HL-60/S4 treated with phorbol 12-myristate 13-acetate at 8.2 ng/mL for 4 days and 3 days (cell line): ENCODE measurements around the gene KCMF1.

Experiments used
- in situ Hi-C: fragments of 300-500 bp; cut with MboI; formaldehyde crosslinking; loops from 2 replicates; pipeline ENCODE4 v1.15.0; 2022; ENCODE audit warnings: low sequenced_read_pairs

Gene KCMF1

GRCh38 chr2:84953535-84953934 is 17.4 kb upstream of the KCMF1 start:
- in situ Hi-C loops: no loop called here

- in situ Hi-C loops: no loop called here
Measured at GRCh38 chr2:84954329-84954728, 16.6 kb upstream of the KCMF1 start.

DNA sequence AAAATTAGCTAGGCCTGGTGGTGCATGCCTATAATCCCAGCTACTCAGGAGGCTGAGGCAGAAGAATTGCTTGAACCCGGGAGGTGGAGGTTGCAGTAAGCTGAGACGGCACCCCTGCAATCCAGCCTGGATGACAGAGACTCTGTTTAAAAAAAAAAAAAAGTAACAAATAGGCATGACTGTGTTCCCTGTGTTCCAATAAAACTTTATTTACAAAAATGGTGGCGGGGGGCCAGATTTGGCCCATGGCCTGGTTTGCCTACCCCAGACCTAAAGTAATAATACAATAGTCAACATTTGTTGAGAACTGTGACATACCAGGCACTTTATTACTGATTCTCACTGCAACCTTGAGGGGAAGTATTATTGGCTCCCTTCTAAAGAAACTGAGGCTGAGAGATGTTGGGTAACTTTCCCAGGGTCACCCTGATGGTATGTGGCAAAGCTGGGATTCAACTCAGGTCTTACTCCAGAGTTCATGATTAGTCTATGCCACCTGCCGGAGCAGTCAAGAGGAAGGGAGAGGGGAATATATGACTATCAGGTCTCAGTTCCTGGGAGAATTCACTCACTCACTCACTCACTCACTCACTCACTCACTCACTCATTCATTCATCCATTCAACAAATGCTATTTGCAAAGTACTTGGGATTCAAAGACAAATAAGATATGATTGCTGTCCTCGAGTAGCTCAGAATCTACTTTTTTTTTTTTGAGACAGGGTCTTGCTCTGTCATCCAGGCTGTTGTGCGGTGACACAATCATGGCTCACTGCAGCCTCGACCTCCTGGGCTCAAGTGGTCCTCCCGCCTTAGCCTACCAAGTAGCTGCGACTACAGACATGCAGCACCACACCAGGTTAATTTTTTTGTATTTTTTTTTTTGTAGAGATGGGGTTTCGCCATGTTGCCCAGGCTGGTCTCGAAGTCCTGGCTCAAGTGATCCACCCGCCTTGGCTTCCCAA is 14.3 kb upstream of the KCMF1 start:
- in situ Hi-C loops: no loop called here

- in situ Hi-C loops: no loop called here
Measured at GRCh38 chr2:84957771-84958134, 13.2 kb upstream of the KCMF1 start.

DNA sequence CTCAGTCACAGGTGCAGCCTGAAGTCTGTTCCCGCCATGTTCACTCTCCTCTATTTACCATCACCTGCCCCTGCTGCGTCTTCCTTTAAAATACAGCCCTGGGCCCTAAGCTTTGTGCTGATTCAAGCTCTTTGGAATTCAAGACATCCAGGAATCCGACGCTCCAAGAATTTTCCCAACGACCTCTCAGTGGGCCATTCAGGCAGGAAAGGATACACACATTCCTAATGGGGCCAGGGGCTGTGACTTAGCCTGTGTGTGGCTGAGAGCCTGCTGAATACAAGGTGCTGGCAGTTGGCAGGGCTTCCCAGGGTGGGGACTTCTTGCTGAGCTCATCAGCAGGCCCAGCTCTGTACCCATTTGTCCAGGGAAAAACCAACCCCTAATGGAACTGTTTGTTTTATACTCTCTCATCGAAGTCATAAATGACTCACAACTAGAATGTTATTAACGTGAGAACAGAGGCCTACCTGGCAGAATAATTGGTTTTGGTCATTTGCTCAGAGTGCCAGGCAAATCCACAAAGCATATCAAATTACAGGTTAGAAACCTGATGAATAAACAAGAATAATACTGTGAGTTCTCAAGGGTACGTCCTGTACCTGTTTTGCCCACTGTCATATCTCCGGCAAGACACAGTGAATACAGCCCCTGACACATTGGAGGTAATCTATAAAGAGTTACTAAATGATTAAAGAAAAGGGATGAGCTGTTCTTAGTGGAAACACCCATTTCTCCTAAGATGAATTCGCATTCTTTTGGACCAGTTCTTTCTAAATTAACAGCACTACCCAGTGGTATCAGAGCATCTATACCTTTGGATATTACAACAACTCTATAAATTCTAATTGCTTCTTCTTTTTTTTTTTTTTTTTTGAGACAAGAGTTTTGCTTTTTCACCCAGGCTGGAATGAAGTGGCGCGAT is 12.6 kb upstream of the KCMF1 start:
- in situ Hi-C loops: no loop called here

DNA sequence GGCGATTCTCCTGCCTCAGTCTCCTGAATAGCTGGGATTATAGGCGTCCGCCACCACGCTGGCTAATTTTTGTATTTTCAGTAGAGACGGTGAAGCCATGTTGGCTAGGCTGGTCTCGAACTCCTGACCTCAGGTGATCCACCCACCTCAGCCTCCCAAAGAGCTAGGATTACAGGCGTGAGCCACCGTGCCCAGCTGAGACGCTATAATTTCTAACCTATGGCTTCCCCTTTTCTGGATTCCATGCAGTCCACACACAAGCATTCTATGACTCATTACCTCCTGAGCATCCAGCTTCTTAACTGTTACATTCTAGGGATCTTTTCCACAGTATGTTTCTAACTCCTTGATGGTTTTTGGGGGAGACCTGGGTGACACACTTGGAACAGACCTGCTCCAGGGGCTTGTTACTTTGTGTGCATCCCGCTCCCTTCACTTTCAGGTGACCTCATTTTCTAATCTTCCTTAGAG is 11.8 kb upstream of the KCMF1 start:
- in situ Hi-C loops: no loop called here

DNA sequence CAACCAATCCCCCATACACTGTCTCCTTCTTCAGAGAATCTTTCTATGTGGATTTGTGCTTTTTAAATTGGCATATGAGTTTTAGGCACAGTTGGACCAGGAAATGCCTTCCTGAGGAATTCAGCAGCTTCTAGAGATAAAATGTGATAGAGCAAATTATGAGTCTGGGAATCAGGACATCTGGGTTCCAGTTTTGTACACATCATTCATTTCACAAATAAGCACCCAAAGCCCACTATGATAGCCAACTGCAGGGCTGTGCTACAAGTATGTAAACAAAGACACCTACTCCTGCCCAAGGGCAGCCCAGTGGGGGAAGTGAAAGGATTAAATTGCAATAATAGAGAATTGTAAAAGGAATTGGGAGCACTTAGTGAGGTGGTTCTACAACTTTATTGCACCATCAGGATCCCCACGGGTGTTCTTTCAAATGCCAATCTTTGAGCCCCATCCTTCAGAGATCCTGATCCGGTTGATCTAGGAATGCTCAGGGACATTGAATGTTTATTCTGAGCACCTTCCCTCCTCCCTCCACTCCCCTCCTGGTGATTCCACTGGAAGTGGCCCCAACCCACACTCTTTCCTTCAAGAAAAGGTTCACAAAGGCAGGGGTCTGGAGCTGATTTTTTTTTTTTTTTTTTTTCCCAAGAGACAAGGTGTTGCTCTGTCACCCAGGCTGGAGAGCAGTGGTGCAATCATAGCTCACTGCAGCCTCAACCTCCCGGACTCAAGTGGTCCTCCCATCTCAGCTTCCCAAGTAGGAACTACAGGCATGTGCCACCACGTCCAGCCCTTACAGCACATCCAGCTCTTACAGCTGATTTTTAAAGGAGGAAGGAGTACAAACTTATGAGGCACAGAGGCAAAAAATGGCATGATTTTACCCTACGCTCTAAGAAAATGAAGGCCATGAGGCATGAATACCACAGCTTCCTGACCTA is 11.1 kb upstream of the KCMF1 start:
- in situ Hi-C loops: no loop called here

DNA sequence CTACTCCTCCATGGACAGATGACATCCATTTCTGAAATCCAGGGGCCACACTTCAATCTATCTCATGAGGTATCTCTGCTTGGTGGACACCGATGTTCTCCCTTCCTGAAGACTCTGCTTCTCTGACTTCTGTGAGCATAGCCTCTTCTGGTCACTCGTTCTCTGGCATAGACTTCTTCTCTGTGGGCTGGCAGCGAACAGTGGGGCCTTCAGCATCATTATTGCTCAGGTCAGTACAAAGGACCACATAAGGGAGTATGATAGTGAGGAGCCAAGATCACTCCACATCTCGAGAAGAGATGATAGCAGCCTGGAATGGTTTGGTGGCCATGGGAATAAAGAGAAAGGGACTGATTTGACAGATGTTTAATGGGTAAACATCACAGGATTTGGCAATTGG is 8.0 kb upstream of the KCMF1 start:
- in situ Hi-C loops: no loop called here

DNA sequence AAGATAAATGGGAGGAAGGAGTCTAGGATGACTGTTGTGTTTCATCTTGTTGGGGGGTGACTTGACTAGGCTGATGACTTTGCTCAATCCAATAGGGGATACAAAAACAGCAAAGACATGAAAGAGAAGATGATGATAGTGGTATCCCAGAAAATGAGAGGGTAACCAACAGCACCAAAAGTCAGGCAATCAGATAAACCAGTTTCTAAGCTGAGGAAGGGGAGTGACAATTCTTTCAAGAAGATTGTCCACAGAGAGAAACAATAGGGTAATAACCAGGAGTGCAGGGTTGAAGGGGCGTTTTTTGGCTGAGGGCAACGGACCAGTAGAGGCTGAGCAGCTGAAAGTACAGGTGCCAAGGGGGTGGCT is 7.7 kb upstream of the KCMF1 start:
- in situ Hi-C loops: no loop called here

- in situ Hi-C loops: no loop called here
Measured at GRCh38 chr2:84963692-84964405, 7.1 kb upstream of the KCMF1 start.

DNA sequence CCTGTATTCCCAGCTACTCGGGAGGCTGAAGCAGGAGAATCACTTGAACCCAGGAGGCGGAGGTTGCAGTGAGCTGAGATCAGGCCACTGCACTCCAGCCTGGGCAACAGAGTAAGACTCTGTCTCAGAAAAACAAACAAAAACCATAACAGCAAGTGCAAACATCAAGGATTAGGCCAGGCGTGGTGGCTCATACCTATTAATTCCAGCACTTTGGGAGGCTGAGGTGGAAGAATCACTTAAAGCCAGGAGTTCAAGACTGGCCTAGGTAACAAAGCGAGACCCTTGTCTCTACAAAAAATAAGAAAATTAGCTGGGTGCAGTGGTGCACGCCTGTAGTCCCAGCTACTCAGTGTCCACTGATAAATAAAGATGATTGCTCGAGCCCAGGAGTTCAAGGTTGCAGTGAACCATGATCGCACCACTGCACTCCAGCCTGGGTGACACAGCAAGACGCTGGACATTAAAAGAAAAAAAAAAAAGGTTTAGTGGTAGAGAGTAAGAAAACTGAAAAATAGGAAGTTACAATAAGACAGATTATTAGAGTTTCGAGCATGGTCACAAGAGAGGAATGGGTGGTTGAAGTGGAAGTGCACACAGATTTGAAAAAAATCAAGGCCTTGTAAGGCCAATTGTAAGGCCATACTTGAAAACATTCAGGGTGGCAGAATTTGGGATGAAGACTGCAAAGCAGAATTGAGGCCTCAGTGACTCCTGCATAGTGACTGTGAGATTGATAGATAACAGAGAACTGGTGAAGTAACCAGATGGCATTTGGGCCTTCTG is 6.4 kb upstream of the KCMF1 start:
- in situ Hi-C loops: no loop called here

GRCh38 chr2:84965192-84965516 is 5.8 kb upstream of the KCMF1 start:
- in situ Hi-C loops: no loop called here

DNA sequence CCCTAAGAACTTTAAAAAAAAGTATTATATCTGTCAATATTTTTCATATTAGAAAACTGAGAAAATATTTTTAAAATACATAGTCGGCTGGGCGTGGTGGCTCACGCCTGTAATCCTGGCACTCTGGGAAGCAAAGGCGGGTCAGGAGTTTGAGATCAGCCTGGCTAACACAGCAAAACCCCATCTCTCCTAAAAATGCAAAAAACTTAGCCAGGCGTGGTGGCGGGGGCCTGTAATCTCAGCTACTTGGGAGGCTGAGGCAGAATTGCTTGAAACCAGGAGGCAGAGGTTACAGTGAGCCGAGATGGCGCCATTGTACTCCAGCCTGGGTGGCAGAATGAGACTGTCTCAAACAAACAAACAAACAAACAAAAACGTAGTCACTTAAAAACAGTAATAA is 5.1 kb upstream of the KCMF1 start:
- in situ Hi-C loops: no loop called here

- in situ Hi-C loops: no loop called here
Measured at GRCh38 chr2:84966731-84967130, 4.2 kb upstream of the KCMF1 start.

- in situ Hi-C loops: no loop called here
Measured at GRCh38 chr2:84969511-84970209, 1.3 kb upstream of the KCMF1 start.

- in situ Hi-C loops: no loop called here
Measured at GRCh38 chr2:84970210-84970867, 622 bp upstream of the KCMF1 start.

GRCh38 chr2:84971510-84972206 is 697 bp downstream of the KCMF1 start:
- in situ Hi-C loops: no loop called here
